Neutrophil (primary cell): ENCODE measurements around the gene CNTNAP5.

ENCODE experiments used
- H3K27ac ChIP-seq: fragments of 200-600 bp; sonication (generic); 2 replicates; pipeline ENCODE4 v1.5.1; 2016; ENCODE audit warnings: mild to moderate bottlenecking, moderate library complexity
- H3K27me3 ChIP-seq: fragments of 200-600 bp; sonication (generic); 2 replicates; pipeline ENCODE4 v1.6.0; 2016; ENCODE audit warnings: mild to moderate bottlenecking
- H3K36me3 ChIP-seq: fragments of 200-600 bp; sonication (generic); 2 replicates; pipeline ENCODE4 v1.5.1; 2017
- H3K4me1 ChIP-seq, 2 experiments: fragments of 200-600 bp in 1 of 2; sonication (generic) in 1 of 2; 1 replicate in 1 of 2; 2 replicates in 1 of 2; pipeline versions ENCODE4 v1.5.1 to v1.6.1; 2013 to 2016; ENCODE audit warnings: low read depth in 1 of 2, low read length in 1 of 2, mild to moderate bottlenecking in 1 of 2, moderate library complexity in 1 of 2; ENCODE audit not compliant: control insufficient read depth in 1 of 2, insufficient read depth in 1 of 2
- H3K4me3 ChIP-seq, 2 experiments: fragments of 200-600 bp in 1 of 2; sonication (generic) in 1 of 2; 1 replicate in 1 of 2; 2 replicates in 1 of 2; pipeline ENCODE4 v1.5.1; 2013 to 2016; ENCODE audit warnings: low read depth in 1 of 2, low read length in 1 of 2, mild to moderate bottlenecking in 1 of 2, moderate library complexity in 1 of 2
- H3K9me3 ChIP-seq: fragments of 200-600 bp; sonication (generic); 2 replicates; pipeline ENCODE4 v1.5.1; 2016
- TF ChIP-seq, protein P1 (sequence below): fragments of 200-600 bp; sonication (generic); IDR thresholded peaks from 2 replicates; pipeline ENCODE4 v1.5.1; 2016; ENCODE audit warnings: antibody characterized with exemption

CNTNAP5 gene

DNA sequence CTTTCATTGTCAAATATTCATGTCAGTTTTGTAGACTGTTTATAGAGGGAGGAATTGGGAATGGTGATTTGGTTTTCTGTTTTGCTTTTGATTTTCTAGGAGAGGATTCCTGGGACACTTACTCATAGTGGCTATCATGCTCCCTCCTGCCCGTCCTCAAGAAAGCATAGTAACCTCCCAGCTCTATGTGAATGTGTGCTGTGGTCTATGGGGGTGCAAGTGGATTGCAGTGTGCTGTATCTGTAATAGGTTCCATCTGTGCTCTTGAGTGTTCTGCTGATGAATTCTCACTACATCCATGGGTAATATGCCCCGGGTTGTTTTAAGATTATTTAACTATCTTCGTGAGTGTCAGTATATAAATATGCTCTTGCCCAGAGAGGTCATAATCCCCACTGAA is 811.3 kb downstream of the CNTNAP5 start:
- Histone ChIP-seq H3K36me3 (no peaks in the 10 kb centered on the region), H3K4me1 (no peaks in the 10 kb centered on the region), H3K27ac (no peak overlapping the region), H3K27me3 (no peaks in the 10 kb centered on the region), H3K9me3 (no peaks in the 10 kb centered on the region), H3K4me3 (no peak overlapping the region)
- TF ChIP-seq, protein P1, sequence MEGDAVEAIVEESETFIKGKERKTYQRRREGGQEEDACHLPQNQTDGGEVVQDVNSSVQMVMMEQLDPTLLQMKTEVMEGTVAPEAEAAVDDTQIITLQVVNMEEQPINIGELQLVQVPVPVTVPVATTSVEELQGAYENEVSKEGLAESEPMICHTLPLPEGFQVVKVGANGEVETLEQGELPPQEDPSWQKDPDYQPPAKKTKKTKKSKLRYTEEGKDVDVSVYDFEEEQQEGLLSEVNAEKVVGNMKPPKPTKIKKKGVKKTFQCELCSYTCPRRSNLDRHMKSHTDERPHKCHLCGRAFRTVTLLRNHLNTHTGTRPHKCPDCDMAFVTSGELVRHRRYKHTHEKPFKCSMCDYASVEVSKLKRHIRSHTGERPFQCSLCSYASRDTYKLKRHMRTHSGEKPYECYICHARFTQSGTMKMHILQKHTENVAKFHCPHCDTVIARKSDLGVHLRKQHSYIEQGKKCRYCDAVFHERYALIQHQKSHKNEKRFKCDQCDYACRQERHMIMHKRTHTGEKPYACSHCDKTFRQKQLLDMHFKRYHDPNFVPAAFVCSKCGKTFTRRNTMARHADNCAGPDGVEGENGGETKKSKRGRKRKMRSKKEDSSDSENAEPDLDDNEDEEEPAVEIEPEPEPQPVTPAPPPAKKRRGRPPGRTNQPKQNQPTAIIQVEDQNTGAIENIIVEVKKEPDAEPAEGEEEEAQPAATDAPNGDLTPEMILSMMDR, result no peak

DNA sequence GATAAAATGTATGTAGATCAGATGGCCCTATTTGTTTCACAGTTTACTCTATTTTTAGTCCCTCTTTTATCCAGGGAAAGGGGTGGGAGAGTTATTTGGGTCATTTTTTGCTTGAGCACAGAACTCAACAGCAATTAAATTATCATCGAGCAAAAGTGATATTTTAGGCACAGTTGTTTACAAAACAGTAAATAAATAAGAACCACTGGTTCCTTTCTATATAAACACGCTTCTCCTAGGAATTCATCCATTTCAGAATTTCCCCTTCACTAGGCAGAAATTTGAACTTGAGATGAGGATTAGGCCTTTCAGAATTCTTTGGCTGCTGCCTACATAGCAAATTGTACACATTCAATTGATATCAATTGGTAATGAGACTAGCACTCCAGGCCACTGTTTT is 812.4 kb downstream of the CNTNAP5 start:
- Histone ChIP-seq H3K4me1 (no peaks in the 10 kb centered on the region), H3K27ac (no peak overlapping the region), H3K4me3 (no peak overlapping the region), H3K9me3 (no peaks in the 10 kb centered on the region), H3K27me3 (no peaks in the 10 kb centered on the region), H3K36me3 (no peaks in the 10 kb centered on the region)
- TF ChIP-seq, protein P1, result no peak

DNA sequence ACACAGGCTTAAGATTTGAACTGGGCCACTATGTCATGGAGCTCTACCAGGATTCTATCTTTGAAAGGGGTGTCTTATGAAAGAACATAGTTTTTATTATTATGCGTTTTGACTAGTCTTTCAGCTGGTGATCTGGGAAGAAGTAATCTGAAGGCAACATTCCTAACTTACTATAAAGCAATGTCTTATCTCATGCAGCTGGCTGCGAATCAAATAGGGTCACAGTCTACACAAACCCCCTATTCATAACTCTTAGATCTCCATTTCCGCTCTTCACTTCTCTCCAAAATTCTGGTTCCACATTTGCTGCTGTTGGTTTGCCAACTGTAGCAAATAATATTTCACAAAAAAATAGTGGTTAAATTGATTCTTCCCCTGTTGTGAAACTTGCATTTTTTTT is 813.3 kb downstream of the CNTNAP5 start:
- Histone ChIP-seq H3K27ac (no peak overlapping the region), H3K9me3 (no peaks in the 10 kb centered on the region), H3K4me3 (no peak overlapping the region), H3K4me1 (no peaks in the 10 kb centered on the region), H3K27me3 (no peaks in the 10 kb centered on the region), H3K36me3 (no peaks in the 10 kb centered on the region)
- TF ChIP-seq, protein P1, result no peak

DNA sequence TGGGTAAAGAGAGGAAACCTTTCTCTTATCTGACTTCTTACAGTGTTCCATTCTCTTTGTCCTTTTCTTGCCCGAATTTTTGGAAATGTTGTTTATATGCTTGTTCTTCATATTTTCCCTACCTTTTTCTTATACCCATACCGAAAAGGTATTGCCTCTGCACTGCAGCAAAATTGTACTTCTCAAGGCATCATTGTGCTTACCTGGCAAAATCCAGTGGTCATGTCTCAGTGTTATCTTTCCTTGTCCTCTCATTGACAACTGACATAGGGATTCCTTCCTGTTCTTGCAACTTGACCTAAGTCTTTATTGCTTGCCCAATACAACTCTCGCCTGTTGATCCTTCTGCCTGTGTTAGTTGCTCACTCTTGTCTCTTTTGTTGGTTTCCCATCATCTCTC is 842.2 kb downstream of the CNTNAP5 start:
- TF ChIP-seq, protein P1, result no peak

DNA sequence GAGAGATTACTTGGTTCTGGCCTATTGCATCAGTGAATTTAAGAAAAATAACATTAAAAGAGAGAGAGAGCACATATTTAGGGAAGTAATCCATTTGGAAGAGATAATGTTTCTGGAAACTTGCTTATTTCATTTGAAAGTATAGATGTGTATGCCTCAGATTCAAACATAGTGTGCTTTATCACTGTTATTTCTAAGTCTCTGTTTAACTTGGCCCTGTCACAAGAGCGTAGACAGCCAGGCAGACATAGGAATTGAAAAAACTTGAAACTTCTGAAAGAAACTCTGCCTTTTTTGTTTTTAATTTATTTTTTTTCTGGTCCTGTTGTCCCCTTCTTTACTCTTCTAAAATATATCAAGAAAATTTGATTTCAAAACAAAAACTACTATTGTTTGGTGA is 849.1 kb downstream of the CNTNAP5 start:
- no peak overlapping the region for H3K27ac ChIP-seq
- no peak overlapping the region for H3K4me3 ChIP-seq
- H3K4me1 ChIP-seq, result no peaks in the 10 kb centered on the region
- no peaks in the 10 kb centered on the region for H3K9me3 ChIP-seq
- TF ChIP-seq, protein P1, result no peak
- no peaks in the 10 kb centered on the region for H3K36me3 ChIP-seq
- H3K27me3 ChIP-seq, result no peaks in the 10 kb centered on the region

More for the DNA sequence above, 842.2 kb downstream of the CNTNAP5 start:
- Histone ChIP-seq H3K27ac (no peak overlapping the region), H3K4me1 (no peaks in the 10 kb centered on the region), H3K36me3 (no peaks in the 10 kb centered on the region), H3K27me3 (no peaks in the 10 kb centered on the region), H3K4me3 (no peak overlapping the region), H3K9me3 (no peaks in the 10 kb centered on the region)

DNA sequence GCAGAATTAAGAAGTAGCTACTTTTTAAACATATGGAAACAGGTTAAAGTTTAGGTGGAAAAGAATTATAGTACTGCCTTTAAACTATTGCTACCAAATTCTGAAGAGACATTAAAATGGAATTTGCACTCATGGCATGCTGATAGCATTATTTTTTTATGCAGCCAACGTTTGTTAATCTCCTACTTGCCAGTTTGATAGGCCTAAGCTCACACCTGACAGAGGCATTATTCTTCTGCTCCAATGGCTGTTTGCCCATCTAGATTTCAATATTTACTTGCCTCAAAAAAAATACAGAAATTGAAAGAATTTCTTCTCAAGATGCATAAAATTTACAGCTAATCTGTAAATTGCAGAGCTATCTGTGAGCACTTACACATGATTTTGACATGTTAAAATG is 849.6 kb downstream of the CNTNAP5 start:
- Histone ChIP-seq H3K27ac (no peak overlapping the region), H3K4me1 (no peaks in the 10 kb centered on the region), H3K27me3 (no peaks in the 10 kb centered on the region), H3K36me3 (no peaks in the 10 kb centered on the region), H3K4me3 (no peak overlapping the region), H3K9me3 (no peaks in the 10 kb centered on the region)
- TF ChIP-seq, protein P1, result no peak
